Heart right ventricle (tissue), 16 donors: ENCODE results near the gene SKA1. TPM values are rescaled to one million over a fixed set of nuclear protein-coding genes. Genes with fewer than 3 reads are reported as not detected.

Experiments
- ATAC-seq, 8 donors: fragments of 200-7000 bp; cut with Tn5 transposase; one replicate each; pipeline ENCODE4 v1.9.1; 2020; ENCODE audit warnings: mild to moderate bottlenecking in 8 of 8, moderate library complexity in 8 of 8, moderate number of reproducible peaks in 1 of 8
- DNase-seq, 2 donors: peaks; one replicate each; pipeline ENCODE4 v3.0.0-alpha.2; 2020
- H3K27ac ChIP-seq, 10 donors: fragments of 200-600 bp; sonication (generic) in 2 of 10; one replicate each; pipeline versions ENCODE4 v1.5.0 to v1.8.0; 2020 to 2022; ENCODE audit warnings: mild to moderate bottlenecking in 3 of 10
- H3K27me3 ChIP-seq, 7 donors: fragments of 200-600 bp; one replicate each; pipeline ENCODE4 v1.8.0; 2021 to 2022; ENCODE audit warnings: mild to moderate bottlenecking in 2 of 7
- H3K36me3 ChIP-seq, 9 donors: fragments of 200-600 bp; sonication (generic) in 1 of 9; one replicate each; pipeline versions ENCODE4 v1.5.0 to v1.8.0; 2020 to 2022; ENCODE audit warnings: mild to moderate bottlenecking in 2 of 9
- H3K4me1 ChIP-seq, 9 donors: fragments of 200-600 bp; sonication (generic) in 1 of 9; one replicate each; pipeline versions ENCODE4 v1.5.0 to v1.8.0; 2020 to 2022; ENCODE audit warnings: mild to moderate bottlenecking in 4 of 9
- H3K4me3 ChIP-seq, 10 donors: fragments of 200-600 bp; sonication (generic) in 2 of 10; one replicate each; pipeline versions ENCODE4 v1.5.0 to v1.8.0; 2020 to 2022; ENCODE audit warnings: mild to moderate bottlenecking in 7 of 10, moderate library complexity in 2 of 10
- H3K9me3 ChIP-seq, 11 donors: fragments of 200-600 bp in 10 of 11; sonication (generic) in 2 of 11; one replicate each; pipeline versions ENCODE4 v1.5.0 to v1.8.0; 2013 to 2022; ENCODE audit warnings: mild to moderate bottlenecking in 2 of 11, control low read depth in 1 of 11, moderate library complexity in 1 of 11
- CTCF ChIP-seq, 9 donors: fragments of 200-600 bp; sonication (generic) in 2 of 9; IDR thresholded peaks; one replicate each; pipeline versions ENCODE4 v1.5.0 to v1.8.0; 2021 to 2022; ENCODE audit warnings: antibody characterized with exemption in 9 of 9, mild to moderate bottlenecking in 5 of 9, moderate library complexity in 1 of 9
- WGBS, 2 donors: extraction: QIAGEN DNeasy Blood & Tissue Kit; methylation state at CpG; one replicate each; pipeline ENCODE4 v1.1.7; 2013; ENCODE audit warnings: inconsistent platforms in 1 of 2; 5-methylcytosine and 5-hydroxymethylcytosine counted together
- intact Hi-C, 10 donors: fragments of 100-400 bp; cut with DNase I; formaldehyde crosslinking; loops; one replicate each; pipeline versions ENCODE4 v1.11.1 to v1.14.2; 2022
- polyA plus RNA-seq, 2 donors: library from polyadenylated mRNA; stranded (reverse); fragments of 200-250 nt; gene quantifications; one replicate each; pipeline ENCODE4 v1.2.3, GENCODE V29; 2013
- total RNA-seq, 10 donors: library from RNA; stranded (reverse); fragmentation: NEBNext Ultra II Directional in 3 of 10; extraction: Animal tissue kit (Norgen Biotek cat#: 25700) in 3 of 10; gene quantifications; one replicate each; pipeline versions ENCODE4 v1.2.1 to v1.2.4, GENCODE V29; 2021 to 2023
- donor health status: Arrhythmogenic right ventricular cardiomyopathy.
- donor health status: ischemic (EF 13 %, LVEDD 7.1; RV severe dilation, severe dysfunction).
- donor health status: healthy with polysubstance abuse.
- donor health status: DM: no; HTN: yes; CAD: no.
- donor health status: DM: no; HTN: no; CAD: no.
- donor health status: ischemic (EF 25% LVEDD 6.9; RV normal size, moderate dysfunction).
- donor health status: ischemic (EF 25% LVEDD 5.7; RV mildly dilated, moderate dysfunction).
- donor health status: healthy.
- donor health status: DM: yes; HTN: yes; CAD: no.
- donor health status: Ischemic cardiomyopathy.
- donor health status: ischemic (EF 35%, LVEDD 5.7; RV mildly dilated, moderate dysfunction).
- donor health status: nonischemic (EF 11% LVEDD 7.7; RV severe dilation, severe dysfunction).
- donor health status: DM: yes; HTN: yes; CAD: no.
- donor health status: PGD.
- donor health status: ischemic (EF 29% LVEDD 5.4; RV normal size, mild dysfunction).
- donor health status: nonischemic (EF 23%, LVEDD 6.1; RV moderate dilation, normal function).

Gene SKA1
- total and polyA plus RNA-seq, 12 donors: 0.12 to 1.9 (median 0.29) TPM

GRCh38 chr18:50441016-50441415 lies 66.2 kb downstream of the SKA1 start:
- DNase-seq (no peak), ATAC-seq (no peak)
- TF ChIP-seq CTCF (IDR thresholded peaks at IDR 0.05): no peak
- H3K36me3 ChIP-seq: no peaks in the 10 kb centered on the region
- no peaks in the 10 kb centered on the region for H3K27me3 ChIP-seq
- H3K27ac ChIP-seq: no peak overlapping the region
- intact Hi-C loops: no loop called here
- H3K4me3 ChIP-seq: no peak overlapping the region
- H3K4me1 ChIP-seq: no peaks in the 10 kb centered on the region
- WGBS, 2 donors: 66 to 74% methylated on average over 4 of the region's 4 CpGs
- peaks cover 0 to 21% (median 0%) of the 10 kb centered on the region in 11 donors for H3K9me3 ChIP-seq

- Histone ChIP-seq H3K36me3 (no peaks in the 10 kb centered on the region), H3K4me3 (no peak overlapping the region), H3K27me3 (no peaks in the 10 kb centered on the region), H3K4me1 (no peaks in the 10 kb centered on the region), H3K9me3 (peaks cover 0 to 21% (median 0%) of the 10 kb centered on the region in 11 donors), H3K27ac (no peak overlapping the region)
- intact Hi-C loops: no loop called here
- no peak for TF ChIP-seq CTCF (IDR thresholded peaks at IDR 0.05)
- ATAC-seq (no peak), DNase-seq (no peak)
- 32 to 48% methylated on average over 1 of the region's 1 CpG for WGBS, 2 donors
These were observed 66.7 kb downstream of the SKA1 start for GRCh38 chr18:50441501-50441900.

Other genes starting within 250 kb of the SKA1 start
- gene MYO5B, start 179.9 kb upstream of the SKA1 start, total RNA-seq: 1 to 10 TPM in 5 of 10 donors, under 1 TPM in 5; 0.20 to 3.7 (median 1.3) TPM
- gene MYO5B, start 179.9 kb upstream of the SKA1 start, polyA plus RNA-seq: under 1 TPM; 0.44 to 0.58 TPM
- gene CFAP53, start 108.6 kb upstream of the SKA1 start, total RNA-seq: under 1 TPM in 6 of 10 donors, not detected in 4; 0.15 to 0.25 (median 0.18) TPM
- under 1 TPM; 0.09 to 0.44 TPM for gene CFAP53, start 108.6 kb upstream of the SKA1 start, polyA plus RNA-seq
- gene MBD1, start 93.5 kb upstream of the SKA1 start, total RNA-seq: 10 to 100 TPM; 39.2 to 59.0 (median 45.8) TPM
- gene MBD1, start 93.5 kb upstream of the SKA1 start, polyA plus RNA-seq: 10 to 100 TPM; 29.5 to 39.0 TPM
- gene CXXC1, start 87.4 kb upstream of the SKA1 start, total RNA-seq: 10 to 100 TPM; 22.1 to 49.6 (median 26.3) TPM
- gene CXXC1, start 87.4 kb upstream of the SKA1 start, polyA plus RNA-seq: 10 to 100 TPM; 37.5 to 66.6 TPM
- 10 to 100 TPM; 15.2 to 86.9 (median 37.1) TPM for gene MAPK4, start 185.0 kb downstream of the SKA1 start, total RNA-seq
- gene MAPK4, start 185.0 kb downstream of the SKA1 start, polyA plus RNA-seq: 10 to 100 TPM in 1 of 2 donors, 1 to 10 TPM in 1; 7.5 to 81.0 TPM